ENCODE data around the gene TC2N. TPM values are rescaled to one million over a fixed set of nuclear protein-coding genes. Genes with fewer than 3 reads are reported as not detected.

Gene TC2N
- total and polyA plus RNA-seq, 9 of the 15 experiments (the other 6 are each of a cell fraction or from before 2014, with no cell fraction given): 2.0 to 12.5 (median 7.3) TPM

DNA sequence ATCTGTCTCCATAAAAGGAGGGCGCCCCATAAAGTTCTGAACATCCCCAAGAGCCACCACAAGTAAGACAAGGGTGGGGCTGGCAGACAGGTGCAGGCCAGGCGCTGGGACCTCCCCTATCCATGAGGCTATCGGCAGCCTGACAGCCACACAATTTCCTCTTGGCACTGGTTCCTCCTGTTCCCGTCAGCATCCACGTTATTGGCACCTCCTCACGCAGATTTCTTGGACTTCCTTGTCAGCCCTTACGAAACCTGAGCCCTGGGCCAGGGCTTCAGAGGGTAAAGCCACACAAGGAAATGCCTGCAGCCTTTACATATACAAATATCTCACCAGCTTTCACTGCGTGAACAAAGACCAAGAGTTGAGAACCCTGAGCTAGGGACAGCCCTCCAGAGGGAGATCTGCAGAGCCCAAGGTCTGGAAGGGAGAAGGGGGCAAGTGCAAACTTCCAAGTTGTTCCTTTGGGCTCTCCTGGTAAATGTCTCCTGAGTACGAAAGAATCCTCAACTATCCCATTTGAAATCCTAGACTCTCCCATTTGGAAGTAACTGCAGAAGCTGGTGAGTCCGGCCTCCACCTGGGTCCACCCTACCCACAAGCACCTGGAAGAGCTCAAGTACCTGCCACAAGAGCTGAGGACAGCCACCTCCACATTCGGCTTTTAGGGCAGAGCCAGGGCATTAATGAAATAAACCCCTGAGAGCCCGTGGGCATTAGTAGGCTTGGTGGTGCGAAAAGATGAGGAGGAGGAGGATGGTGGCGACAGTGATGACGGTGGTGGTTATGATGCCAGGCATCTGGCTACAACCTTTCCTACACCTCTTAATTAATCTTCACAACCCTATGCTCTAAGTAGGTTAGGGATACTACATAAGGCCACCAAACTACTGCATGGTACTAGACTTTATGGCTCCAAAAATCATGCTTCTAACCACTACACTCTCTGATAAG, 5.5 kb upstream of the TC2N start (continued):
- TF ChIP-seq, protein P1, sequence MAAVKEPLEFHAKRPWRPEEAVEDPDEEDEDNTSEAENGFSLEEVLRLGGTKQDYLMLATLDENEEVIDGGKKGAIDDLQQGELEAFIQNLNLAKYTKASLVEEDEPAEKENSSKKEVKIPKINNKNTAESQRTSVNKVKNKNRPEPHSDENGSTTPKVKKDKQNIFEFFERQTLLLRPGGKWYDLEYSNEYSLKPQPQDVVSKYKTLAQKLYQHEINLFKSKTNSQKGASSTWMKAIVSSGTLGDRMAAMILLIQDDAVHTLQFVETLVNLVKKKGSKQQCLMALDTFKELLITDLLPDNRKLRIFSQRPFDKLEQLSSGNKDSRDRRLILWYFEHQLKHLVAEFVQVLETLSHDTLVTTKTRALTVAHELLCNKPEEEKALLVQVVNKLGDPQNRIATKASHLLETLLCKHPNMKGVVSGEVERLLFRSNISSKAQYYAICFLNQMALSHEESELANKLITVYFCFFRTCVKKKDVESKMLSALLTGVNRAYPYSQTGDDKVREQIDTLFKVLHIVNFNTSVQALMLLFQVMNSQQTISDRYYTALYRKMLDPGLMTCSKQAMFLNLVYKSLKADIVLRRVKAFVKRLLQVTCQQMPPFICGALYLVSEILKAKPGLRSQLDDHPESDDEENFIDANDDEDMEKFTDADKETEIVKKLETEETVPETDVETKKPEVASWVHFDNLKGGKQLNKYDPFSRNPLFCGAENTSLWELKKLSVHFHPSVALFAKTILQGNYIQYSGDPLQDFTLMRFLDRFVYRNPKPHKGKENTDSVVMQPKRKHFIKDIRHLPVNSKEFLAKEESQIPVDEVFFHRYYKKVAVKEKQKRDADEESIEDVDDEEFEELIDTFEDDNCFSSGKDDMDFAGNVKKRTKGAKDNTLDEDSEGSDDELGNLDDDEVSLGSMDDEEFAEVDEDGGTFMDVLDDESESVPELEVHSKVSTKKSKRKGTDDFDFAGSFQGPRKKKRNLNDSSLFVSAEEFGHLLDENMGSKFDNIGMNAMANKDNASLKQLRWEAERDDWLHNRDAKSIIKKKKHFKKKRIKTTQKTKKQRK (IDR thresholded peaks at IDR 0.05; ENCODE audit: borderline replicate concordance, low read depth, low read length): no peak
- TF ChIP-seq DACH1 (IDR thresholded peaks at IDR 0.05; ENCODE audit: partially characterized antibody) (no peak), ZNF707 (CRISPR knock-in tag; conservative IDR thresholded peaks at IDR 0.05) (no peak), ILK (tag; IDR thresholded peaks at IDR 0.05; ENCODE audit: borderline replicate concordance, low read depth) (no peak), ZSCAN29 (IDR thresholded peaks at IDR 0.05) (no peak), POLR2B (IDR thresholded peaks at IDR 0.05; ENCODE audit: low read depth, partially characterized antibody) (no peak), SRSF7 (optimal IDR thresholded peaks at IDR 0.05; ENCODE audit: low read depth, low read length) (no peak), STAT5B (CRISPR knock-in tag; IDR thresholded peaks at IDR 0.05) (no peak), NFYB (IDR thresholded peaks at IDR 0.05; ENCODE audit: extremely low read depth, insufficient read length) (no peak), TCF7L2 (IDR thresholded peaks at IDR 0.05; ENCODE audit: low read depth, low read length) (no peak), GABPB1 (CRISPR knock-in tag; IDR thresholded peaks at IDR 0.05) (no peak)
- TF ChIP-seq, protein P2, sequence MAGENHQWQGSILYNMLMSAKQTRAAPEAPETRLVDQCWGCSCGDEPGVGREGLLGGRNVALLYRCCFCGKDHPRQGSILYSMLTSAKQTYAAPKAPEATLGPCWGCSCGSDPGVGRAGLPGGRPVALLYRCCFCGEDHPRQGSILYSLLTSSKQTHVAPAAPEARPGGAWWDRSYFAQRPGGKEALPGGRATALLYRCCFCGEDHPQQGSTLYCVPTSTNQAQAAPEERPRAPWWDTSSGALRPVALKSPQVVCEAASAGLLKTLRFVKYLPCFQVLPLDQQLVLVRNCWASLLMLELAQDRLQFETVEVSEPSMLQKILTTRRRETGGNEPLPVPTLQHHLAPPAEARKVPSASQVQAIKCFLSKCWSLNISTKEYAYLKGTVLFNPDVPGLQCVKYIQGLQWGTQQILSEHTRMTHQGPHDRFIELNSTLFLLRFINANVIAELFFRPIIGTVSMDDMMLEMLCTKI (IDR thresholded peaks at IDR 0.05; ENCODE audit: partially characterized antibody): no peak
- TF ChIP-seq, protein P3, sequence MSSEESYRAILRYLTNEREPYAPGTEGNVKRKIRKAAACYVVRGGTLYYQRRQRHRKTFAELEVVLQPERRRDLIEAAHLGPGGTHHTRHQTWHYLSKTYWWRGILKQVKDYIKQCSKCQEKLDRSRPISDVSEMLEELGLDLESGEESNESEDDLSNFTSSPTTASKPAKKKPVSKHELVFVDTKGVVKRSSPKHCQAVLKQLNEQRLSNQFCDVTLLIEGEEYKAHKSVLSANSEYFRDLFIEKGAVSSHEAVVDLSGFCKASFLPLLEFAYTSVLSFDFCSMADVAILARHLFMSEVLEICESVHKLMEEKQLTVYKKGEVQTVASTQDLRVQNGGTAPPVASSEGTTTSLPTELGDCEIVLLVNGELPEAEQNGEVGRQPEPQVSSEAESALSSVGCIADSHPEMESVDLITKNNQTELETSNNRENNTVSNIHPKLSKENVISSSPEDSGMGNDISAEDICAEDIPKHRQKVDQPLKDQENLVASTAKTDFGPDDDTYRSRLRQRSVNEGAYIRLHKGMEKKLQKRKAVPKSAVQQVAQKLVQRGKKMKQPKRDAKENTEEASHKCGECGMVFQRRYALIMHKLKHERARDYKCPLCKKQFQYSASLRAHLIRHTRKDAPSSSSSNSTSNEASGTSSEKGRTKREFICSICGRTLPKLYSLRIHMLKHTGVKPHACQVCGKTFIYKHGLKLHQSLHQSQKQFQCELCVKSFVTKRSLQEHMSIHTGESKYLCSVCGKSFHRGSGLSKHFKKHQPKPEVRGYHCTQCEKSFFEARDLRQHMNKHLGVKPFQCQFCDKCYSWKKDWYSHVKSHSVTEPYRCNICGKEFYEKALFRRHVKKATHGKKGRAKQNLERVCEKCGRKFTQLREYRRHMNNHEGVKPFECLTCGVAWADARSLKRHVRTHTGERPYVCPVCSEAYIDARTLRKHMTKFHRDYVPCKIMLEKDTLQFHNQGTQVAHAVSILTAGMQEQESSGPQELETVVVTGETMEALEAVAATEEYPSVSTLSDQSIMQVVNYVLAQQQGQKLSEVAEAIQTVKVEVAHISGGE (CRISPR knock-in tag; IDR thresholded peaks at IDR 0.05): no peak
